ENCODE data around the gene RCAN1. TPM values are rescaled to one million over a fixed set of nuclear protein-coding genes. Genes with fewer than 3 reads are reported as not detected.

The RCAN1 gene
- total and polyA plus RNA-seq, 2 of the 4 experiments (the other 2 are of a cell fraction): 53.5 to 175 TPM

DNA sequence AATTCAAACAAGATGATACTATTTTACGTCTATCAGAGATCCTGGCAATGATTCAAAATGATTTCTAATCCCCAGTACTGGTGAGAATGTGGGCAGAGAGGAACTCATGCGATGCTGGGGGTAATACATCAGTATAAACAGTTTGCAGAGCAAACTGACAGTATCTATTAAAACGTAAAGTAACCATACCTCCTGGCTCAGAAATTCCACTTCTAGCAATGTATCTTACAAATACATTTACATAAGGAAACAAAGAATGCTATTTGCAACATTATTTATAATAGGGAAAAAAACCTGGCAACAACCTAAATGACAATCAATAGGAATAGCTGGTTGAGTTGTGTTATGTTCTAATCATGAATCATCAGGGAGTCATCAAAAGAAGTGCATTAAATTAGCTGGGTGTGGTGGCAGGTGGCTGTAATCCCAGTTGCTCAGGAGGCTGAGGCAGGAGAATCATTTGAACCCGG is 15.9 kb downstream of the RCAN1 start:
- Histone ChIP-seq H3K56ac (ENCODE audit: extremely low read depth, insufficient read depth, low read length) (no peak overlapping the region), H3K27ac (ENCODE audit: insufficient read depth, low read length) (no peak overlapping the region), H4K5ac (ENCODE audit: low read depth, low read length) (no peak overlapping the region), H3K18ac (ENCODE audit: low read depth, low read length) (no peak overlapping the region), H3K9me1 (ENCODE audit: insufficient read depth, low read length) (peaks cover 3% of the 10 kb centered on the region; the same call in 1 of the 2 replicates), H3K27me3 (ENCODE audit: control insufficient read depth, insufficient read depth, low read length) (no peaks in the 10 kb centered on the region), H3K4me2 (ENCODE audit: low read depth, low read length) (no peak overlapping the region), H2BK120ac (ENCODE audit: low read depth, low read length) (no peak overlapping the region), H4K91ac (ENCODE audit: insufficient read depth, low read depth, low read length) (no peak overlapping the region), H4K20me1 (ENCODE audit: insufficient read depth, low read length) (peaks cover 3% of the 10 kb centered on the region; the same call in 1 of the 2 replicates), H4K8ac (ENCODE audit: low read depth in 2 of 2, low read length in 2 of 2) (no peak overlapping the region), H3K23ac (ENCODE audit: low read depth, low read length) (no peak overlapping the region), H3K4me3 (ENCODE audit: insufficient read depth, low read depth, low read length) (no peak overlapping the region), H3K9ac (ENCODE audit: low read depth, low read length) (no peak overlapping the region), H2BK5ac (ENCODE audit: low read depth, low read length, poor library complexity, severe bottlenecking) (no peak overlapping the region), H3K79me1 (ENCODE audit: low read depth in 1 of 2, low read length in 2 of 2) (peaks cover 13 to 18% of the 10 kb centered on the region in 2 experiments; a peak in 3 of 4 replicates), H3K14ac (replicated peaks; ENCODE audit: low read depth, low read length) (no peak overlapping the region), H3K9me3 (ENCODE audit: control insufficient read depth, insufficient read depth, low read length) (no peaks in the 10 kb centered on the region), H2AK5ac (ENCODE audit: low read depth, low read length) (no peak overlapping the region), H2BK15ac (ENCODE audit: low read depth, low read length) (no peak overlapping the region), H3K36me3 (ENCODE audit: control insufficient read depth, insufficient read depth, low read length) (no peaks in the 10 kb centered on the region), H3K4me1 (ENCODE audit: control insufficient read depth, insufficient read depth, low read length) (peaks cover 2% of the 10 kb centered on the region; the same call in 1 of the 2 replicates), H2AFZ (replicated peaks; ENCODE audit: low read length, poor library complexity) (no peak overlapping the region), H2AK9ac (replicated peaks; ENCODE audit: low read depth, low read length, poor library complexity) (no peak overlapping the region), H3K4ac (ENCODE audit: low read depth, low read length) (no peak overlapping the region), H2BK20ac (ENCODE audit: low read depth, low read length) (no peak overlapping the region)
- dilution Hi-C loops (cut with HindIII; ENCODE audit: low sequenced_read_pairs, unreplicated experiment): no loop called here
- DNase-seq (peak; percentile 36), ATAC-seq (ENCODE audit: low read depth) (no peak)
- ChIA-PET CTCF (no interaction called here), POLR2A (ENCODE audit: unreplicated experiment) (no interaction called here)
- intact Hi-C loops (cut with micrococcal nuclease): no loop called here
- WGBS, 2 experiments (ENCODE audit: extremely low coverage in 2 of 2, insufficient read length in 1 of 2): 100% methylated on average over 1 of the region's 4 CpGs; no CpG with 5 or more reads in 1 of the 2 experiments
- BruUV-seq (replicated peaks): no TSS peak
- TF ChIP-seq USF2 (IDR thresholded peaks at IDR 0.05; ENCODE audit: low read depth, low read length): no peak
- no peak for TF ChIP-seq RAD21 (IDR thresholded peaks at IDR 0.05; ENCODE audit: low read length)
- TF ChIP-seq BHLHE40 (IDR thresholded peaks at IDR 0.05; ENCODE audit: low read depth, low read length): no peak
- no peak for TF ChIP-seq MAZ (IDR thresholded peaks at IDR 0.05; ENCODE audit: borderline replicate concordance, low read depth, low read length)
- no peak for TF ChIP-seq RCOR1 (IDR thresholded peaks at IDR 0.05; ENCODE audit: insufficient replicate concordance, low read length)
- no peak for TF ChIP-seq FOS (IDR thresholded peaks at IDR 0.05; ENCODE audit: low read depth, low read length)
- TF ChIP-seq SMC3 (IDR thresholded peaks at IDR 0.05; ENCODE audit: low read depth, low read length): no peak
- no peak for TF ChIP-seq RFX5 (IDR thresholded peaks at IDR 0.05; ENCODE audit: low read depth, low read length)
- no peak for TF ChIP-seq CEBPB (IDR thresholded peaks at IDR 0.05; ENCODE audit: low read depth, low read length)
- TF ChIP-seq POLR2A (IDR thresholded peaks at IDR 0.05; ENCODE audit: low read depth, low read length): no peak
- TF ChIP-seq ELK1 (IDR thresholded peaks at IDR 0.05; ENCODE audit: borderline replicate concordance, low read depth, low read length): no peak
- TF ChIP-seq, protein P1, sequence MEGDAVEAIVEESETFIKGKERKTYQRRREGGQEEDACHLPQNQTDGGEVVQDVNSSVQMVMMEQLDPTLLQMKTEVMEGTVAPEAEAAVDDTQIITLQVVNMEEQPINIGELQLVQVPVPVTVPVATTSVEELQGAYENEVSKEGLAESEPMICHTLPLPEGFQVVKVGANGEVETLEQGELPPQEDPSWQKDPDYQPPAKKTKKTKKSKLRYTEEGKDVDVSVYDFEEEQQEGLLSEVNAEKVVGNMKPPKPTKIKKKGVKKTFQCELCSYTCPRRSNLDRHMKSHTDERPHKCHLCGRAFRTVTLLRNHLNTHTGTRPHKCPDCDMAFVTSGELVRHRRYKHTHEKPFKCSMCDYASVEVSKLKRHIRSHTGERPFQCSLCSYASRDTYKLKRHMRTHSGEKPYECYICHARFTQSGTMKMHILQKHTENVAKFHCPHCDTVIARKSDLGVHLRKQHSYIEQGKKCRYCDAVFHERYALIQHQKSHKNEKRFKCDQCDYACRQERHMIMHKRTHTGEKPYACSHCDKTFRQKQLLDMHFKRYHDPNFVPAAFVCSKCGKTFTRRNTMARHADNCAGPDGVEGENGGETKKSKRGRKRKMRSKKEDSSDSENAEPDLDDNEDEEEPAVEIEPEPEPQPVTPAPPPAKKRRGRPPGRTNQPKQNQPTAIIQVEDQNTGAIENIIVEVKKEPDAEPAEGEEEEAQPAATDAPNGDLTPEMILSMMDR (conservative IDR thresholded peaks at IDR 0.05; ENCODE audit: low read depth, low read length): no peak
- no peak for TF ChIP-seq MXI1 (IDR thresholded peaks at IDR 0.05; ENCODE audit: borderline replicate concordance, low read depth, low read length)
- no peak for TF ChIP-seq MAFK (IDR thresholded peaks at IDR 0.05; ENCODE audit: low read depth, low read length)
- in situ Hi-C loops (cut with MboI; ENCODE audit: low sequenced_read_pairs): no loop called here

All from IMR-90 (cell line).